A673 (cell line): ENCODE measurements around the gene ATP6V1C2.

Experiments used
- CTCF ChIP-seq: fragments of 300-800, 200-600 bp; sonication (generic); conservative IDR thresholded peaks from 2 replicates; pipeline ENCODE4 v1.5.1; 2017; ENCODE audit warnings: low read depth, mild to moderate bottlenecking, antibody characterized with exemption, low read length, moderate library complexity, mixed read lengths
- EZH2 ChIP-seq: fragments of 200-600 bp; sonication (generic); IDR thresholded peaks from 2 replicates; pipeline ENCODE4 v1.6.1; 2017; ENCODE audit warnings: borderline replicate concordance, low read depth, mild to moderate bottlenecking, mixed read lengths, antibody characterized with exemption, low read length; ENCODE audit not compliant: poor library complexity, severe bottlenecking

DNA sequence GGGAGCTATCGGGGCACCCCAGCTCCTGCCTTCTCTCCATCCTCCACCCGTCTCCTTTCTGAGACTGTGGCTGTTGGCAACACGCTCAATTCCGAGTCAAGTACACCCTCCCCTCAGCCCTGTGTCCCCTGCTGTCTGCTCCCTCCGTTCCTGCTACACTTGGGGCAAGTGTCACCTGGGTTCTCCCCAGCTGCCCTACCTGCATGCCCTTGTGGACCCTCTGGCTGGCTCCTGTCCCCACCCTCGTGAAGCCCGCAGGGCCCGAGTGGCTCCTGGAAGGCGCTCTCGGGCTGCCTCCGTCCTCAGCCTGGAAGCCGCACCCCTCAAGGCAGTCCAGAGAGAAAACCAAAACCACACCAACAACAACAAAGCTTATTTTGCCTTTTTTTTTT is 57.3 kb downstream of the ATP6V1C2 start:
- TF ChIP-seq EZH2, result no peak
- no peak for TF ChIP-seq CTCF
